ENCODE measurements around the gene FAM163B.

FAM163B gene

GRCh38 chr9:133539991-133540697 lies 69.0 kb downstream of the FAM163B start:
- no peak for DNase-seq

GRCh38 chr9:133538851-133539833 lies 70.0 kb downstream of the FAM163B start:
- no peak for DNase-seq

- no peak for DNase-seq
Observed at GRCh38 chr9:133538176-133538575, 71.0 kb downstream of the FAM163B start.

- DNase-seq: no peak
Observed at GRCh38 chr9:133537257-133537656, 71.9 kb downstream of the FAM163B start.

GRCh38 chr9:133536536-133536935 lies 72.7 kb downstream of the FAM163B start:
- no peak for DNase-seq

GRCh38 chr9:133536080-133536479 lies 73.1 kb downstream of the FAM163B start:
- DNase-seq: no peak

GRCh38 chr9:133535306-133535877 lies 73.8 kb downstream of the FAM163B start:
- DNase-seq: no peak

- DNase-seq: no peak
Observed at GRCh38 chr9:133534346-133535291, 74.6 kb downstream of the FAM163B start, which contains the start of gene ADAMTSL2. Gene ADAMTSL2 (plus strand): TSS chr9:133534704. CDS start chr9:133536713, 2,009 bp downstream.

GRCh38 chr9:133533857-133534256 lies 75.3 kb downstream of the FAM163B start:
- DNase-seq: no peak

GRCh38 chr9:133532937-133533668 lies 76.1 kb downstream of the FAM163B start:
- DNase-seq: no peak

GRCh38 chr9:133531293-133531692 lies 77.9 kb downstream of the FAM163B start:
- no peak for DNase-seq

- DNase-seq: no peak
Observed at GRCh38 chr9:133529874-133530273, 79.3 kb downstream of the FAM163B start.

GRCh38 chr9:133529457-133529856 lies 79.7 kb downstream of the FAM163B start:
- DNase-seq: no peak

GRCh38 chr9:133528876-133529241 lies 80.3 kb downstream of the FAM163B start:
- no peak for DNase-seq

- DNase-seq: no peak
Observed at GRCh38 chr9:133528001-133528875, 81.0 kb downstream of the FAM163B start.

GRCh38 chr9:133527444-133527920 lies 81.7 kb downstream of the FAM163B start:
- DNase-seq: no peak

Measured in amniotic stem cell (primary cell).